IPS-18c (cell line): ENCODE measurements around the gene GIMAP4.
"Not testable (repeated sequence)": the region's sequence is repeated elsewhere in the genome, so short reads cannot be mapped to it uniquely, and the experiment has no call there.

Experiments
- H3K4me3 ChIP-seq: 2 replicates; pipeline ENCODE4 v1.7.0; 2013; ENCODE audit warnings: low read depth, mild to moderate bottlenecking, low read length, moderate library complexity; ENCODE audit not compliant: insufficient read depth
- H3K9me3 ChIP-seq: one replicate; pipeline ENCODE4 v1.6.1; 2013; ENCODE audit warnings: mild to moderate bottlenecking, low read length, moderate library complexity; ENCODE audit not compliant: control insufficient read depth, insufficient read depth

Gene GIMAP4

DNA sequence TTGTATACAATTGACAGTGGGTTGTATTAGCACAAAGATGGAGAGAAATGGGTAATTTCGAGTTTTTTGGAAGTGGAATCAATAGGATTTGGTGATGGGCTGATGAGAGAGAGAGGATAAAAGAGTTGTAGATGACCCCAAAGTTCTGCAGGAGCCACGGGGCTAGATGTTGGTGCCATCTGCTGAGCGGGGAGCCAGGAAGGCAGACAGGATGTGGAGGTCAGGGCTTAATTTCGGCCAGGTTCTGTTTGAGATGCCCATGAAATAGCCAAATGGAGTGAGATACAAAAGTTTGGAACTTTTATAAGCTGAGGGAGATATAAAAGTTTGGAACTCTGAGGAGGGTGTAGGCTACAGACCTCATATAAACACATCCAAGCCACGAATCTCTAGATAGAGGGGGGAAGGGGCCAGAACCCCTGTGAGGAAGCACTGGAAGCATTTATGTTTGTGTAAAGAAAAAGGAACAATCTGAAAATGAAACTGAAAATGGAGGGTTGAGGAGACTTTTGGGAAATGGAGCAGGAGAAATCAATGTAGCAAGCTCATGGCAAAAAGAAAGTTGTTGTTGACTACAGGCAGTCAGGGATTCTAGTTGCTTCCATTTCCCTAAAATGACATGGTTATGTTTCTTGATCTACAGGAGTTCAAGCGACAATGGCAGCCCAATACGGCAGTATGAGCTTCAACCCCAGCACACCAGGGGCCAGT is 2.2 kb downstream of the GIMAP4 start:
- no peak overlapping the region for H3K4me3 ChIP-seq

DNA sequence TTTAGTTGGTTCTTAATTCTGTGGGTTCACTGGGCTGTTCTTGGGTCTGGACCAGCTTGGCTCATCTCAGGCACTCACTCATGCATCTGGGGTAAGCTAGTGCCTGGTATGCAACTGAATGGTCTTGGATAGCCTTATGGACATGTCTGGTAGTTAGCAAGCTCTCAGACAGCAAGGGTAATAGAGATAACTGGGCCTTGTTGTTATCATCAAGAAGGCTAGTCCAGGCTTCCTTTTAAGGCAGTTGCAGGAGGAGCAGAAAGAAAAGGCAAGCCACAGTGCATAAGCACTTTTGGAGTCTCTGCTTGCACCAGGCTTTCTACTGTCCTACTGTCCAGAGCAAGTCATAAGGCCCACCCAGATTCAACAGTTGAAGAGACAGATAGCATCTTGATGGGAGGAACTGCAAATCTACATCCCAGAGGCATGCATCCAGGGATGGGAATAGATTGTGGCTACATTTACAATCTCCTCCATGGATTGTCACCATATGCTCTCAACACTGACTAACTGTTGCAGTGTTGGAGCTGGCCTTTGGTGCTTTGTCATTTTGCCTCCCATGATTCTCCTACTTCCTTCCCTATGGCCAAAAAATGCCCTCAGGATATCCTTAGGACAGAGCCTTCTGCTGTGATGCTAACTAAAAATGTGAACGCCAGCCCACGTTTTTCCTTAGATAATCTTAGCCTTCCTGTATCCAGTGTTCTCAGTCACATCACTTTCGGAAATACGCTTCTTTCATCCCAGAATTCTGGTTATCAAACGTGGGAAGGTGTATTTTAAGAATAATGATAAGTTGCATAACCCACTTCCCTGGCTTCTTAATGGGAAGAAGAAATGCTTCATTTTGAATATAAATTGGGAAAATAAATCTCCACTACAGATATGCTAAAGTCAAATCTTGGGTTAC is 3.6 kb downstream of the GIMAP4 start:
- no peak overlapping the region for H3K4me3 ChIP-seq
- H3K9me3 ChIP-seq: no peaks in the 10 kb centered on the region

More for the DNA sequence above, 2.2 kb downstream of the GIMAP4 start:
- no peaks in the 10 kb centered on the region for H3K9me3 ChIP-seq

DNA sequence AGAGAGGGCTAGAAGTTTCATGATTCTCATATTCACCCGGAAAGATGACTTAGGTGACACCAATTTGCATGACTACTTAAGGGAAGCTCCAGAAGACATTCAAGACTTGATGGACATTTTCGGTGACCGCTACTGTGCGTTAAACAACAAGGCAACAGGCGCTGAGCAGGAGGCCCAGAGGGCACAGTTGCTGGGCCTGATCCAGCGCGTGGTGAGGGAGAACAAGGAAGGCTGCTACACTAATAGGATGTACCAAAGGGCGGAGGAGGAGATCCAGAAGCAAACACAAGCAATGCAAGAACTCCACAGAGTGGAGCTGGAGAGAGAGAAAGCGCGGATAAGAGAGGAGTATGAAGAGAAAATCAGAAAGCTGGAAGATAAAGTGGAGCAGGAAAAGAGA is 5.3 kb downstream of the GIMAP4 start:
- no peaks in the 10 kb centered on the region for H3K9me3 ChIP-seq
- no peak overlapping the region for H3K4me3 ChIP-seq

DNA sequence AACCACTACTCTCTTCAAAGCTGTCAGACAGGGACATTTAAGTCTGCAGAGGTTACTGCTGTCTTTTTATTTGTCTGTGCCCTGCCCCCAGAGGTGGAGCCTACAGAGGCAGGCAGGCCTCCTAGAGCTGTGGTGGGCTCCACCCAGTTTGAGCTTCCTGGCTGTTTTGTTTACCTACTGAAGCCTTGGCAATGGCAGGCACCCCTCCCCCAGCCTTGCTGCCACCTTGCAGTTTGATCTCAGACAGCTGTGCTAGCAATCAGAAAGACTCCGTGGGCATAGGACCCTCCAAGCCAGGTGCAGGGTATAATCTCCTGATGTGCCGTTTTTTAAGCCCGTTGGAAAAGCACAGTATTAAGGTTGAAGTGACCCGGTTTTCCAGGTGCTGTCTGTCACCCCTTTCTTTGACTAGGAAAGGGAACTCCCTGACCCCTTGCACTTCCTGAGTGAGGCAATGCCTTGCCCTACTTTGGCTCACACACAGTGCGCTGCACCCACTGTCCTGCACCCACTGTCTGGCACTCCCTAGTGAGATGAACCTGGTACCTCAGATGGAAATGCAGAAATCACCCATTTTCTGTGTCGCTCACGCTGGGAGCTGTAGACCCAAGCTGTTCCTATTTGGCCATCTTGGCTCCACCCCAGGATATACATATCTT is 12.9 kb downstream of the GIMAP4 start:
- H3K4me3 ChIP-seq, H3K9me3 ChIP-seq: not testable (repeated sequence)

DNA sequence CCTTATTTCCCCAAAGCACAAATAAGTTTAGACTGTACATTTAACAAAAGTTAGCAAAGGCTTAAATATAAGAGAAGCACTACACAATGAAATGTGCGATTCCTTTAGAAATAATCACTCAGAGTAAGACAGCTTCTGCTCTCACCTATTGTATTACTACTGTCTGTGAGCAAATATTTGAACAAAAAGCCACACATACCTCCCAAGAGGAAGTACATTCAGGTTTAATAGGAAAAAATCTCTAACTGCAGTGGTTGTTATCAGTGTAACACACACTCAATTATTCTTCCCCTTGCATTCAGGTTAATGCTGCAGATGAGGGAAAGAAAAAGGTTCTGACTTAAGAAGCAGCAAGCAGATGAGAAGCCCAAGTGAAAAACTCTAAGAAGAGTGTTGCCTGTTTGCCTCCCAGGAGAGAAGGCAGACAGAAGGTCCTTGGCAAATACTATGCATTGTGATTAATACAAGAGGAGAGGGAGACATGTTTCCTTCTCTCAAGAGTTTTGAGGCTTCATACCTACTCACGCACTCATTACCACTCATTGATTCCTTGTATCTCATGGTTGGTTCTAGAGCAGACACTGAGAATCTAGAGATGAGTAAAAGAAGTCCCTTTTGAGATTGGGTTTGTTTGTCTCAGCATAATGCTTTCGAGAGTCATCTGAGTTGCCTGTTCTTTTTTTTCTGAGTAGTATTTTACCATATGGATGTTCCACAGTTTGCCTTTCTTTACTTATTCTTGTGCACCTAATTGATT is 13.6 kb downstream of the GIMAP4 start:
- Histone ChIP-seq H3K9me3 (no peaks in the 10 kb centered on the region), H3K4me3 (no peak overlapping the region)

DNA sequence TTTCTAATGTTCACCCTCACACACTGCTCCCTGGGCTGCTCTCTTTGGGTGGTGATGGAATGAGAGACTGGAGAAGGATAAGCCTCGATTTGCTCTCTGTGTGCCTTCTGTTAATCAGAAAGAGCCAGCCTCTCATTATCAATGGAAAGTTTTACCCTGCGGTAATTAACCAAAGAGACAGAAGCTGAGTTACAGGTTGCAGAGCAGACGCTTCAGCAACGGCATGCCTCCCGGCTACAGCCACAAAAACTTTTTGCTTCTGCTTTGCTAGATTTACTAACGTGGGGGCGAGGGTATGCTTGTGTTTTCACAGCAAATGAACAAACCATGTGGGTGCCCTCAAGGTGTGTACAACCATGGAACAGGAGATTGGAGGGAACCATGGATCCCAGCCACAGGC is 18.0 kb downstream of the GIMAP4 start:
- H3K9me3 ChIP-seq: no peaks in the 10 kb centered on the region
- H3K4me3 ChIP-seq: no peak overlapping the region

DNA sequence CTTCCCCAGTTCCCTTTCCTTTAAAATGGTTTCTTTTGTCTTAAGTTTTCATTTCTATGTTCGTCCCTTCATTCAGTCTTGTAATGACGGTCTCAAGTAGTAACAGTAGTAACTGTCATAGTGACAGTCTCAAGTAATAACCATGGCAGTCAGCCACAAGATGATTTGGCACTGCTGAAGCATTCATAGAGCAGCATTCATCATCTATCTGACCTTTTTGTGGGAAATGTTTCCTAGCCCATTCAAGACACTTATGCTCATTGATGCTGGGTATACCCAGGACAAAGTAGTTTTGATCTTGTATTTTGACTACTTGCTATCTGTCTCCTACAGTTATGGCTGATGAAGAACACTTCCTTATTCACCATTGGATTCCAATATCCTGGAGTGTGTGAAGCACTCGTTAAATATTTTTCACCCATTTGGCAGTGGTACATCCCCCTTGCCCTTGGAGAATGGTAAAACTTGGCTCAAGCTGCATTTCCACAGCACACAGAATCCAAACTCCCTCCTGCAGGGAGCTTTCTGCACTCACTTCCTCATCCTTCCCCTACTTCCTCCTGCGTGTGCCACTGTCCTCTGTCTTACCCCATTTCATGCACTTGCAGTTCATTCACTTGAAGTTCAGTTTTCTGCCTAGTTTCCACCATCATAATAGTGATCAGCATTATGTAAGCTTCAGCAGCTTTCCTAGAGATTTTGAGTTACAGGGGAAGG is 19.0 kb downstream of the GIMAP4 start:
- Histone ChIP-seq H3K4me3 (no peak overlapping the region), H3K9me3 (no peaks in the 10 kb centered on the region)

DNA sequence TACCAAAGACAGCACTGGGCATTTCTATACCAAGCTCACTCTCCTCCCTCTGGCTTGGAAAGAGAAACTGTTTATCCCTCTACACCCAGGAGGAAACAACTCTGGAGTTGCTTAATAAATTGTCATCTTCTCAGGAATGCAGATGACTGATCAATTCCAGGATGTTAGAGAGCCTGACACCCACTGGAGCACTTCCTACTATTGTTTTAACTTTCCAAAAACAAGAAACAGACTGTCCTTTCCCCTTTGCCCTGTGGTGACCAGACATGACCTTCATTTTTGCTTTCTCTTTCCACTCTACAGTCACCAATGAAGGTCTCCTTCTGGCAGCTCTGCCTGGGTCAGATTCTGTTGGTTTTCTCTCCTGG is 19.6 kb downstream of the GIMAP4 start:
- Histone ChIP-seq H3K9me3 (no peaks in the 10 kb centered on the region), H3K4me3 (no peak overlapping the region)

DNA sequence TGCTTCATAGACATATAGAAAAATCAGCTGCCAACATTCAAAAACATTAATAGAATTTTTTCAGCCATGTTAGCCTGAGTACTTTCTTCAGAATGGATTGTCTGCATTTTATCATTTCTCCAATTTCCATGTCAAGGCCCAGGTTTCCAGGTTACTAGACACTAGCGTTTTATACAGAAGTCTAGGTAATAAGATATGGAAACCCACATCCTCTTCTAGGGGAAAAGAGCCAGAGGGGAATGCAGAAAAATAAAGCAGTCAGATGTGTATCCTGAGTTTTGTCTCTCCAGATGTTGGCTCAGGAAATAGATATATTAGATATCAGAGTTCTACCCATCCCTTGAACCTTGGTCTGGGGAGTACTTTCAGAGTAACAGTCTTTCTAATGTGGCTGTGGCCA is 20.4 kb downstream of the GIMAP4 start:
- Histone ChIP-seq H3K4me3 (no peak overlapping the region), H3K9me3 (no peaks in the 10 kb centered on the region)

DNA sequence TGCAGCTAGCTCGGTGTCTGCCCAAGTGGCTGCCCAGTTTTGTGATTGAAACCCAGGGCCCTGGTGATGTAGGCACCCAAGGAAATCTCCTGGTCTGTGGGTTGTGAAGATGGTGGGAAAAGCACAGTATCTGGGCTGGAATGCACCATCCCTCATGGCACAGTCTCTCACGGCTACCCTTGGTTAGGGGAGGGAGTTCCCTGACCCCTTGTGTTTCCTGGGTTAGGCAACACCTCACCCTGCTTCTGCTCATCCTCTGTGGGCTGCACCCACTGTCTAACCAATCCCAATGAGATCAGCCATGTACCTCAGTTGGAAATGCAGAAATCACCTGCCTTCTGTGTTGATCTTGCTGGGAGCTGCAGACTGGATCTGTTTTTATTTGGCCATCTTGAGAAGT is 27.6 kb downstream of the GIMAP4 start:
- no peak overlapping the region for H3K4me3 ChIP-seq
- peaks cover 5% of the 10 kb centered on the region for H3K9me3 ChIP-seq

DNA sequence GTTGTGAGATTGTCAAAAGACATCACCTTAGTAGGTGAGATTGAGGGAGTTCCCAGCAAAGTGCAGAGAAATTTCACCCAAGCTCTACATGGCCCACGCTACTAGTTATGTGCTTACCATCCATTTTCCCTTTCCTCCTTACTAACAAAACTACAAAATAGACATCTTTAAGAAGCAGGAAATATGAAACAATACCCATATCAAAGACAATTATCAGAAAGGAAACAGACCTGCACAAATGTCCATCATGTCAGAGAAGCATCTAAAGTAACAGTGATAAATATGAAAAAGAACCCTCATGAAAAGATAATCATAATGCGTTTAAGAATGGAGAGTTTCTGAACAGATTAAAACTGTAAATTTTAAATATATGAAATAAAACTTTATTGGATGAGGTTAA is 28.2 kb downstream of the GIMAP4 start:
- H3K4me3 ChIP-seq: no peak overlapping the region

DNA sequence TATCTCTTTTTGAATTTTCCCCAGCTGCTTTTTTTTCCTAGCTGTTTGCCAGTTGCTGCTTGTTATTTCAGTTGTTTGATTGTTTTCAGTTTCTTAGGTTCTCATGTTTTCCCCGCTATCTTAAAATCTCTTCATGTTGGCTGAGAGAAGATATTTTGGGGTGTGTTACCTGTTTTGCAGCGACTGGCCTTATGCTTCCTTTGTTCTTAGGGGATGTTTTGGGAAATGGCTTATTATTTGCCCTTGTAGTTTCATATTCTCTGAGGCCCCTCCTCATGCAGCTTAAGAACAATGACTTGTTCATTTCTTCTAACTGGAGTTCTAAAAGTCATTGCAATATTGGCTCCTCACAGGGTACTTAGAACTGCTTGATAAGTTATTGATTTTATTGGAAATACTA is 36.4 kb downstream of the GIMAP4 start:
- H3K4me3 ChIP-seq, H3K9me3 ChIP-seq: not testable (repeated sequence)

More for the DNA sequence above, 28.2 kb downstream of the GIMAP4 start:
- H3K9me3 ChIP-seq: peaks cover 5% of the 10 kb centered on the region

DNA sequence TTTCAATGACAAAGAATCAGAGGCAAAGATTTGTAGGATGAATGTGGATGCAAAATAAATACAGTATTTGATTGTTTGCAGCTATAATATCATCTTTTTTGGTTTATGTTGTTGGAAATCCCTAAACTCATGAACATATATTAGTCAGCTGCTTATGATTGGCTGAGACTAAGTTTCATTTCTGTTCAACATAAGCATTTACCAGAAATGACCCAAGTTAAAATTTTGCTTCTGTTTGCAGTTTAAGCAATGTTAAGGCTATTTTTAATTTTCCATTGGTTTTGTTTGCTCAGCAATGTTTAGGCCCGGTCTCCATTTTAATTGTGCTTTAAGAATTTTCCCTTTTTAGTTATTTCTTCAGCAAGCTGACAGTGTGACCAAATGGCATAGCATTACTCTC is 43.0 kb downstream of the GIMAP4 start:
- Histone ChIP-seq H3K9me3 (peaks cover 3% of the 10 kb centered on the region), H3K4me3 (no peak overlapping the region)

DNA sequence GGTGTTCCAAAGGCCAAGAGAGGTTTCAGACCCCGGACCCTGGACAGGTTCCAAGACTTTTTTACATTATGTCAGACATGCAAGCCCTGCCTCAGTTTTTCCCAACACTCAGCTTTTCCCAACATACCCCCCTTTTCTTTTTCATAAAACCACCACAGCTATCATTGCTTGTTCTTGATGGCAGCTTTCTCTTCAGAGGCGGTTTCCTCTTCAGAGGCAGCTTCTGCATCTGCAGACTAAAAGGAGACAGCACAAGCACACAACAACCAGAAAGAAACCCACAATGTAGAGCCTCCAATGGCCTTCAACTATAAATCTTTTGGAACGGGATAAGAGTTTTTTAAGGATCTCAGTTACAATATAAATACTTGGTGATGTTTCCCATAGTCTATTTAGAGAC is 45.7 kb downstream of the GIMAP4 start:
- Histone ChIP-seq H3K4me3 (no peak overlapping the region), H3K9me3 (no peaks in the 10 kb centered on the region)

DNA sequence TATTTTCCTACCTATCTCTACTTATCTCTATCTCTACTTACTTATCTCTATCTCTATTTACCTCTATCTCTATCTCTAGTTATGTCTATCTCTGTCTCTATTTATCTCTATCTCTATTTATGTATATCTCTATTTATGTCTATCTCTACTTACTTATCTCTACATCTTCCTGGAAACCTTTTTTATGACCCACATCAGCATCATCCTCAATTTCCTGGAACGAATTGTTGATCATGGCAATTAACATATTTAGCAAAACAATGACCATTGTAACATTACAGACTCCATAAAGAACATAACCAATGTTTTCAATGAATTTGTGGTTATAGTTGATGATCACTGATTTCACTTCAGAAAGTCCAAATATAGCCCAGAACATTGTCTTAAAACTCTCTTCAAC is 46.7 kb downstream of the GIMAP4 start:
- H3K4me3 ChIP-seq: no peak overlapping the region
- no peaks in the 10 kb centered on the region for H3K9me3 ChIP-seq

DNA sequence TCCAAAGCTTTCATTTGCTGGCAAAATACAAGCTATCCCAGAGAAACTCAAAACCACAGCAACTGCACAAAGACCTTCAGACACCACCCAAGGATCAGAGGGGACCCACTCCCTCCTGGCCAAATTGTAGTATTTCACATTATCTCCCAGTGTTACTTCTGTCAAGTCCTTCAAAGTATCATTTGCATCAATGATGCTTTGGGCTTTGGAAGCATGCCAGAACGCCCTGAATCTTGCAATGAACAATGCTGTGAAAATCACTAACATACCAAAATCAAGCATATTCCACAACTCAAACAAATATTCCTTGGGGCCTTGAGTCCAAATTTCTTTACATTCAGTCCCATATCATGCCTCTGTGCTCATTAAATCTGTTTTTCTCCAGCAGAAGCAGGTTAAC is 47.2 kb downstream of the GIMAP4 start:
- H3K4me3 ChIP-seq: not testable (repeated sequence)

DNA sequence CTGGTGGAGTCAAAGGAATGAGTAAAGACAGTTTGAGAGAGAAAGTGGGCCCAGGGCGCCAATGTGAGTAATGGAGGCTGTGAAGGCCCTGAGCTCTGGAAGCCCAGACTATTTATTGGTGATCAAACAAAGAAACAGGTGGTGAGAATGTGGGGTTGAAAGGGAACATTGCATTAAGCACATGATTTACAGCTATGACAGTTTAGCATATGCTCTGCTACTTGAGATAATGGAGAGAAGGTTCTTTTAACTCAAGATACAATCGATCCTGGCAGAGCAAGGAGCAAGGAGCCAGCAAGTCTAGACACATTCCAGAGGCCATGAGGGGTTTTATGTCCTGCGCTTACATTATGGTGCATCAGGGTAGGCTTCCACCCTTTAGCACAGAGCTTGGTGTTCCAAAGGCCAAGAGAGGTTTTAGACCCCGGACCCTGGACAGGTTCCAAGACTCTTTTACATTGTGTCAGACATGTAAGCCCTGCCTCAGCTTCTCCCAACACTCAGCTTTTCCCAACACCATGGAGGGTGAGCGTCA is 48.1 kb downstream of the GIMAP4 start:
- H3K9me3 ChIP-seq, H3K4me3 ChIP-seq: not testable (repeated sequence)

More for the DNA sequence above, 47.2 kb downstream of the GIMAP4 start:
- H3K9me3 ChIP-seq: not testable (repeated sequence)
